ENCODE data around the gene ANGEL2. TPM values are rescaled to one million over a fixed set of nuclear protein-coding genes. Genes with fewer than 3 reads are reported as not detected.

Gene ANGEL2
- total and polyA plus RNA-seq, 2 of the 13 experiments (the other 11 are each of a cell fraction or from before 2014, with no cell fraction given) = 12.3 to 25.4 TPM

GRCh38 chr1:213051127-213051880, 35.6 kb upstream of the ANGEL2 start, which contains the start of gene RPS6KC1 (continued):
- TF ChIP-seq ZSCAN5A (CRISPR knock-in tag; IDR thresholded peaks at IDR 0.05; ENCODE audit: borderline replicate concordance) (0 out of 2 replicates have a peak, but pooled peaks have one; percentile 53), ADNP (CRISPR knock-in tag; IDR thresholded peaks at IDR 0.05) (no peak), DNMT3B (CRISPR knock-in tag; conservative IDR thresholded peaks at IDR 0.05) (no peak), ZNF660 (CRISPR knock-in tag; IDR thresholded peaks at IDR 0.05; ENCODE audit: borderline replicate concordance, low read depth) (no peak), ZNF160 (CRISPR knock-in tag; IDR thresholded peaks at IDR 0.05) (no peak; the same call in 1 of the 2 replicates), ZEB1 (IDR thresholded peaks at IDR 0.05; ENCODE audit: insufficient replicate concordance, low read depth) (no peak), ZSCAN29 (CRISPR knock-in tag; conservative IDR thresholded peaks at IDR 0.05) (peak; percentile 83; the same call in 1 of the 2 replicates), MLX (CRISPR knock-in tag; IDR thresholded peaks at IDR 0.05) (no peak), MTF1 (CRISPR knock-in tag; IDR thresholded peaks at IDR 0.05) (no peak), GMEB1 (CRISPR knock-in tag; IDR thresholded peaks at IDR 0.05; ENCODE audit: borderline replicate concordance) (peak; percentile 76), RXRA (CRISPR knock-in tag; IDR thresholded peaks at IDR 0.05) (peak; percentile 41; the same call in 1 of the 2 replicates), KDM2A (CRISPR knock-in tag; IDR thresholded peaks at IDR 0.05; ENCODE audit: borderline replicate concordance, low read depth) (peak; percentile 88), IKZF1 (IDR thresholded peaks at IDR 0.05) (no peak), JARID2 (CRISPR knock-in tag; IDR thresholded peaks at IDR 0.05; ENCODE audit: insufficient replicate concordance) (no peak), KAT7 (CRISPR knock-in tag; IDR thresholded peaks at IDR 0.05; ENCODE audit: borderline replicate concordance) (peak; percentile 97; the same call in 1 of the 2 replicates), E2F5 (CRISPR knock-in tag; conservative IDR thresholded peaks at IDR 0.05) (no peak), HDAC1 (CRISPR knock-in tag; IDR thresholded peaks at IDR 0.05) (peak; percentile 83), HNRNPLL (IDR thresholded peaks at IDR 0.05; ENCODE audit: low read depth, low read length, poor library complexity, severe bottlenecking) (peak; percentile 51), SKI (IDR thresholded peaks at IDR 0.05; ENCODE audit: partially characterized antibody) (peak; percentile 28), HES4 (CRISPR knock-in tag; IDR thresholded peaks at IDR 0.05; ENCODE audit: borderline replicate concordance) (no peak), FOXO1 (CRISPR knock-in tag; IDR thresholded peaks at IDR 0.05) (no peak), ZNF629 (CRISPR knock-in tag; conservative IDR thresholded peaks at IDR 0.05) (no peak), HOMEZ (CRISPR knock-in tag; IDR thresholded peaks at IDR 0.05; ENCODE audit: low read depth) (no peak), ESRRA (CRISPR knock-in tag; IDR thresholded peaks at IDR 0.05; ENCODE audit: low read depth) (0 out of 2 replicates have a peak, but pooled peaks have one; percentile 37)

Measured in HepG2 (cell line).